ENCODE measurements around the gene CEP89.
"Not testable (repeated sequence)": the region's sequence is repeated elsewhere in the genome, so short reads cannot be mapped to it uniquely, and the experiment has no call there.

CEP89 gene

DNA sequence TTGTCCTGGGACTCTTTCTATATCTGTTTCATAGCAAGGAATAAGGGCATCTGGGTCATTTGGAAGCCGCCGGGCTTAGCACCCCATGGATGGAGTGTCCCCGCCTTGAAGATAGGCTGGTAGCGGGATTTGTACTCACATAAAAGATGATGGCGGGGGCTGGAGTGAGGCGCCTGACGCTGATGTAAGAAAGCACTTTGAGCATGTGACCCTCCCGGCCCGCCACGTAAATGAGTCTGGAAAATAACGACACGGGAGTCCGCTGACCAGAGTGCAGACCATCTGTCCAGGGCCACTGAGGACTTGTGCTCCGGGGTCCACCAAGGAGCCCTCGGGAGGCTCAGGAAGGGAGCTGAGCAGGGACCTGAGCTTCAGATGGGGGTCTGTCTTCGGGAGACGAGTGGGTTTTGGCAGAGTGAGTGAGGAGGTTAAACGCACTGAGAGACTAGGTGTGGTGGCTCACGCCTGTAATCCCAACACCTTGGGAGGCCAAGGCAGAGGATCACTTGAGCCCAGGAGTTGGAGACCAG lies 128.0 kb downstream of the CEP89 start:
- DNase-seq (ENCODE audit: extremely low read depth, low read depth): no peak
- H3K4me3 ChIP-seq (replicated peaks; ENCODE audit: low read depth, low read length): no peak overlapping the region
- TF ChIP-seq, protein P1, sequence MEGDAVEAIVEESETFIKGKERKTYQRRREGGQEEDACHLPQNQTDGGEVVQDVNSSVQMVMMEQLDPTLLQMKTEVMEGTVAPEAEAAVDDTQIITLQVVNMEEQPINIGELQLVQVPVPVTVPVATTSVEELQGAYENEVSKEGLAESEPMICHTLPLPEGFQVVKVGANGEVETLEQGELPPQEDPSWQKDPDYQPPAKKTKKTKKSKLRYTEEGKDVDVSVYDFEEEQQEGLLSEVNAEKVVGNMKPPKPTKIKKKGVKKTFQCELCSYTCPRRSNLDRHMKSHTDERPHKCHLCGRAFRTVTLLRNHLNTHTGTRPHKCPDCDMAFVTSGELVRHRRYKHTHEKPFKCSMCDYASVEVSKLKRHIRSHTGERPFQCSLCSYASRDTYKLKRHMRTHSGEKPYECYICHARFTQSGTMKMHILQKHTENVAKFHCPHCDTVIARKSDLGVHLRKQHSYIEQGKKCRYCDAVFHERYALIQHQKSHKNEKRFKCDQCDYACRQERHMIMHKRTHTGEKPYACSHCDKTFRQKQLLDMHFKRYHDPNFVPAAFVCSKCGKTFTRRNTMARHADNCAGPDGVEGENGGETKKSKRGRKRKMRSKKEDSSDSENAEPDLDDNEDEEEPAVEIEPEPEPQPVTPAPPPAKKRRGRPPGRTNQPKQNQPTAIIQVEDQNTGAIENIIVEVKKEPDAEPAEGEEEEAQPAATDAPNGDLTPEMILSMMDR (IDR thresholded peaks at IDR 0.05; ENCODE audit: low read depth, low read length, missing control alignments): no peak

DNA sequence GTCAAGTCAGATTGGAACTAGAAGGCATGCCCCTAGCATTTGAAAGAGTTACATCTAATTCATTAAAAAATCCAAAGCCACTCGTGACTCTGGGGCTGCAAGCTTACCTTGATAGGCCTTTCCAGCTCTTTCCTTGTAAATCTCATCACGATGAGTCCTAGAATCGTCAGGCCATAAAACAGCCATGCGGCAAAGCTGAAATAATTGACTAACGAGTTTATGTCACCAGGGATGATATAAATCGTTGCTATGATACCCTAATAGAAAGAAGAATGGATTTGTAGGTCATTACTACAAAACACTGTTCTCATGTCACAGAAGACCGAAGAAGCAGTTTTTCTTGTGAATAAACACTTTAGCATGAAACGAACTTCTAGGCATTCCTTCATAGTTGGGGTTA lies 129.7 kb downstream of the CEP89 start:
- TF ChIP-seq, protein P1 (IDR thresholded peaks at IDR 0.05; ENCODE audit: low read depth, low read length, missing control alignments): no peak
- no peak for DNase-seq (ENCODE audit: extremely low read depth, low read depth)
- no peak overlapping the region for H3K4me3 ChIP-seq (replicated peaks; ENCODE audit: low read depth, low read length)

DNA sequence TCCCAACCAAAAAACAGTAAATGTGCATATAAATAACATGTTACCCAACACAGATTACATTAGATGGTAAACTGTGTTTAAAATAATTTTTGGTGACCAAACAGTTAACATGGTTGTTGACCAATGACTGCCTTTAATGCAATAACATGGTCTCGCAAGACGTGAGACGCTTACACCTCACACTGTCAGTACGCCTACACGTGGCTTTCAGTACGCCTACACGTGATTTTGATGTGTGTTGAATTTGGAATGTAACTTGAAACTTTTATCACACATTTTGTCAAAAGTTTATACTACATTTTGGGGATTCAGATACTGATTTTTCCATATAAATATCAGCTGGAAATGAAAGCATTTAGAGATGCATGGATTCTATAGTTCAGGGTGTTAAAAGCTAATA lies 134.2 kb downstream of the CEP89 start:
- DNase-seq (ENCODE audit: extremely low read depth, low read depth): no peak
- no peak overlapping the region for H3K4me3 ChIP-seq (replicated peaks; ENCODE audit: low read depth, low read length)
- TF ChIP-seq, protein P1 (IDR thresholded peaks at IDR 0.05; ENCODE audit: low read depth, low read length, missing control alignments): no peak

DNA sequence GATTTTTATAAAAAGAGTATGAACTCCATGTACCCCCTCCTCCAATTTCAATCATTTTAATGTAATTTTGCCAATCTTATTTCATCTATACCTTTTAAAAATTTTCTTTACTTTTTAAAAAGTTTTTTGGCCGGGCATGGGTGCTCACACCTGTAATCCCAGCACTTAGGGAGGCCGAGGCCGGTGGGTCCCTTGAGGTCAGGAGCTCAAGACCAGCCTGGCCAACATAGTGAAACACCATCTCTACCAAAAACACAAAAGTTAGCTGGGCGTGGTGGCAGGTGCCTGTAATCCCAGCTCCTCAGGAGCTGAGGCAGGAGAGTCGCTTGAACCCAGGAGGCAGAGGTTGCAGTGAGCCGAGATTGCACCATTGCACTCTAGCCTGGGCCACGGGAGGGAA lies 138.4 kb downstream of the CEP89 start:
- not testable (repeated sequence) for H3K4me3 ChIP-seq (replicated peaks; ENCODE audit: low read depth, low read length); DNase-seq (ENCODE audit: extremely low read depth, low read depth)

DNA sequence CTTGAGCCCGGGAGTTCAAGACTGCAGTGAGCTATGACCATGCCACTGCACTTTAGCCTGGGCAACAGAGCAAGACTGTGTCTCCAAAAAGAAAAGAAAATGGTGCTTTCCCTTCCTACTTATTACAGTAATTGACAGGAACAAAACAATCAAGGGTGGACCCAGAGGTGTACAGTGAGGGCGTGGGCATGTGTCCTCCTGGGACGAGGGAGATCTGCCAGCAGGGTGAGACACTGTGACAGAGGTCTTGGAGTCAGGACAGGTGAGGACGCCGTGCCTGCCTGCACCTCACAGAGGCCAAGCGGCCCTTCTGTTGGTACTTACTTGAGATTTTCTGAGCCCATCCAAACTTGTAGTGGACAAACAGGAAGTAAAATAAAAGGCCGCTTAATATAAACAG lies 138.9 kb downstream of the CEP89 start:
- not testable (repeated sequence) for DNase-seq (ENCODE audit: extremely low read depth, low read depth); H3K4me3 ChIP-seq (replicated peaks; ENCODE audit: low read depth, low read length)

DNA sequence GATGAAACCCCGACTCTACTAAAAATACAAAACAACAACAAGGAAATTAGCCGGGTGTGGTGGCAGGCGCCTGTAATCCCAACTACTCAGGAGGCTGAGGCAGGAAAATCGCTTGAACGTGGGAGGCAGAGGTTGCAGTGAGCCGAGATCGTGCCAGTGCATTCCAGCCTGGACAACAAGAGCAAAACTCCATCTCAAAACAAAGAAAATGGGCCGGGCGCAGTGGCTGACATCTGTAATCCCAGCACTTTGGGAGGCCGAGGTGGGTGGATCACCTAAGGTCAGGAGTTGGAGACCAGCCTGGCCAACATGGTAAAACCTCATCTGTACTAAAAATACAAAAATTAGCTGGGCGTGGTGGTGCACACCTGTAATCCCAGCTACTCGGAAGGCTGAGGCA lies 139.7 kb downstream of the CEP89 start:
- DNase-seq (ENCODE audit: extremely low read depth, low read depth); H3K4me3 ChIP-seq (replicated peaks; ENCODE audit: low read depth, low read length): not testable (repeated sequence)

DNA sequence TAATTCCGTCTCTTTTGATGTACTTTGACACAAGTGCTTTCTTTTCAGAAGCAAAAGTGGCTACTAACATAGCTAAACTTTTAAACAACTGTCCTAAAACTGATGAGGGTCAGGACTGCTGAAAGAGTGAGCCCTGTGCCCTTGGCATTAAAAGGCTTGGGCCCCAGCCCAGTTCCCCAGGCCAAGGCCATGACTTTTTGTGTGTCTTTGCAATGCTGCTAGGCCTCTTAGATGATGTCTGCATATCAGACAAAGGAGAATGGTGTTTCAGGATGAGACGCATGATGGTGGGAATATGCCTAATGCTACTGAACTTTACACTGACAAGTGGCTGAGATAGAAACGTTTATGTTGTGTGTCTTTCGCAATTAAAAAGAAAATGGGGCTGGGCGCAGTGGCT lies 140.1 kb downstream of the CEP89 start:
- no peak for DNase-seq (ENCODE audit: extremely low read depth, low read depth)
- TF ChIP-seq, protein P1 (IDR thresholded peaks at IDR 0.05; ENCODE audit: low read depth, low read length, missing control alignments): no peak
- H3K4me3 ChIP-seq (replicated peaks; ENCODE audit: low read depth, low read length): no peak overlapping the region

DNA sequence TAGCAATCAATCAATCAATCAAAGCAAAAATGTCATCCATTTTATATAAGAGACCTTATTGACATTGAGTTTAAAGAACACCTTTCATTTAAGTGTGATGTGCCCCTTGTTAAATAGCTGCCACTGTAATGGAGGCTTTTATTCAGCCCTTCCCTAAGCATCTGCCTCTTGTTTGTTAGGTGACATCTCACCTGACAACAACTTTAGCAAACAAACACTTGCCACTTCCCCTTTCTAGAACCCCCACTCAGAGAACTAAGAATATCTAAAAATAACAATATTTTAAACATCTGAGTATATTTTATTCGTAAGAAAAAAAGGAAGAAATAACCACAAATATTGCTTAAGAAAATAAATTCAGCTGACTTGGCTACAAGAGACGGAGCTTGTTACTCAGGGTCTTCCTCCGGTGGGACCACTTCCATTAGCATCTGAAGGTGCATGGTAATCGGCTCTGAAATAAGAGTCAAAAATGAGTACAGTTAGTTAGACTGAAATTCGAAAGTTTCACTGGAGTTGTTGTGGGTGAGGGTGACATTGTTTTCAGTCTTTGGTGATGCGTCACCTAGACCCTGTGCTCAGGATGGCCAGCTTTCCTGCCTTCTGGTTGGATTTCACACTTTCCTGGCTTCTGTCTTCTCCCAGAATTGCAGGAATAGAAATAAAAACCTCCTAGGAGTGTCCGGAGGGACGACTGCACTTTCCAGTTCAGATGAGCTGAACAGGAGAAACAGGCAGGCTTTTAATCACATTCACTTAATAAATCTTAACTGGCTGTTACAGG lies 141.3 kb downstream of the CEP89 start:
- H3K4me3 ChIP-seq (replicated peaks; ENCODE audit: low read depth, low read length): no peak overlapping the region
- no peak for DNase-seq (ENCODE audit: extremely low read depth, low read depth)
- TF ChIP-seq, protein P1 (IDR thresholded peaks at IDR 0.05; ENCODE audit: low read depth, low read length, missing control alignments): no peak
